ENCODE results near the gene MPG. TPM values are rescaled to one million over a fixed set of nuclear protein-coding genes. Genes with fewer than 3 reads are reported as not detected.

The MPG gene
- total RNA-seq, 5 donors from 2014 or later (not counting 1 experiment from before 2014, with no cell fraction given): 18.3 to 48.2 (median 38.7) TPM

GRCh38 chr16:67884-68789 lies 9.9 kb upstream of the MPG start:
- H3K27me3 Mint-ChIP-seq: peaks cover 7 to 28% of the 10 kb centered on the region in 2 donors
- H3K27ac Mint-ChIP-seq: no peak overlapping the region
- no peaks in the 10 kb centered on the region for H3K36me3 Mint-ChIP-seq
- no peak overlapping the region for H3K27ac ChIP-seq (ENCODE audit: low read length)
- H3K9me3 Mint-ChIP-seq: no peaks in the 10 kb centered on the region
- ChIA-PET CTCF (interaction anchor here (0.6 to 0.8 kb wide), 2 partner anchors 29 to 114 kb away, joined by 4 to 6 read pairs; no protein-coding TSS in a partner anchor), POLR2A (no interaction called here)
- WGBS (ENCODE audit: insufficient coverage): 90% methylated on average over 24 of the region's 27 CpGs
- DNase-seq (no peak), ATAC-seq (replicated peaks in 1 of 4) (no peak)
- no peaks in the 10 kb centered on the region for H3K36me3 ChIP-seq (ENCODE audit: control insufficient read depth in 2 of 2, extremely low read depth in 1 of 2, insufficient read depth in 1 of 2, low read length in 1 of 2)
- peaks cover 0 to 66% of the 10 kb centered on the region in 2 experiments for H3K27me3 ChIP-seq (replicated peaks in 1 of 2; ENCODE audit: control insufficient read depth in 2 of 2, extremely low read depth in 1 of 2, insufficient read depth in 2 of 2, low read length in 1 of 2)
- peaks cover 5 to 11% (median 7%) of the 10 kb centered on the region in 3 donors for H3K4me1 Mint-ChIP-seq
- H3K4me3 Mint-ChIP-seq: no peak overlapping the region
- H3K9me3 ChIP-seq: no peaks in the 10 kb centered on the region
- H3K4me3 ChIP-seq (ENCODE audit: control insufficient read depth in 1 of 2, extremely low read depth in 1 of 2, low read length in 1 of 2): no peak overlapping the region
- peaks cover 0 to 14% of the 10 kb centered on the region in 2 experiments for H3K4me1 ChIP-seq (ENCODE audit: control insufficient read depth in 1 of 2, extremely low read depth in 1 of 2, insufficient read depth in 2 of 2, low read length in 2 of 2)

- ATAC-seq (replicated peaks in 1 of 4) (no peak), DNase-seq (no peak)
- ChIA-PET CTCF (interaction anchor here in 1 of 2 donors (0.6 kb wide), 1 partner anchor 24 kb away, joined by 3 read pairs; no protein-coding TSS in a partner anchor), POLR2A (no interaction called here)
- Mint-ChIP-seq H3K4me3 (no peak overlapping the region), H3K36me3 (no peaks in the 10 kb centered on the region), H3K4me1 (peaks cover 6 to 11% (median 7%) of the 10 kb centered on the region in 3 donors), H3K9me3 (no peaks in the 10 kb centered on the region), H3K27me3 (peaks cover 8 to 36% of the 10 kb centered on the region in 2 donors), H3K27ac (no peak overlapping the region)
- peaks cover 0 to 75% of the 10 kb centered on the region in 2 experiments for H3K27me3 ChIP-seq (replicated peaks in 1 of 2; ENCODE audit: control insufficient read depth in 2 of 2, extremely low read depth in 1 of 2, insufficient read depth in 2 of 2, low read length in 1 of 2)
- no peaks in the 10 kb centered on the region for H3K9me3 ChIP-seq
- WGBS (ENCODE audit: insufficient coverage): 89% methylated on average over 8 of the region's 8 CpGs
- H3K4me3 ChIP-seq (ENCODE audit: control insufficient read depth in 1 of 2, extremely low read depth in 1 of 2, low read length in 1 of 2): no peak overlapping the region
- no peak overlapping the region for H3K27ac ChIP-seq (ENCODE audit: low read length)
- H3K36me3 ChIP-seq (ENCODE audit: control insufficient read depth in 2 of 2, extremely low read depth in 1 of 2, insufficient read depth in 1 of 2, low read length in 1 of 2): no peaks in the 10 kb centered on the region
- H3K4me1 ChIP-seq (ENCODE audit: control insufficient read depth in 1 of 2, extremely low read depth in 1 of 2, insufficient read depth in 2 of 2, low read length in 2 of 2): peaks cover 0 to 14% of the 10 kb centered on the region in 2 experiments
Observed at GRCh38 chr16:69181-69580, 8.8 kb upstream of the MPG start.

- POLR2A ChIA-PET: no interaction called here
- Mint-ChIP-seq H3K36me3 (no peaks in the 10 kb centered on the region), H3K27ac (no peak overlapping the region), H3K27me3 (peaks cover 8 to 37% of the 10 kb centered on the region in 2 donors), H3K4me3 (peak overlapping the region in 1 of 3 donors; percentile 19), H3K9me3 (no peaks in the 10 kb centered on the region), H3K4me1 (peaks cover 6 to 12% (median 9%) of the 10 kb centered on the region in 3 donors)
- Histone ChIP-seq H3K4me3 (ENCODE audit: control insufficient read depth in 1 of 2, extremely low read depth in 1 of 2, low read length in 1 of 2) (no peak overlapping the region), H3K27ac (ENCODE audit: low read length) (no peak overlapping the region), H3K9me3 (no peaks in the 10 kb centered on the region), H3K36me3 (ENCODE audit: control insufficient read depth in 2 of 2, extremely low read depth in 1 of 2, insufficient read depth in 1 of 2, low read length in 1 of 2) (no peaks in the 10 kb centered on the region), H3K4me1 (ENCODE audit: control insufficient read depth in 1 of 2, extremely low read depth in 1 of 2, insufficient read depth in 2 of 2, low read length in 2 of 2) (peaks cover 1 to 16% of the 10 kb centered on the region in 2 experiments), H3K27me3 (replicated peaks in 1 of 2; ENCODE audit: control insufficient read depth in 2 of 2, extremely low read depth in 1 of 2, insufficient read depth in 2 of 2, low read length in 1 of 2) (peaks cover 0 to 83% of the 10 kb centered on the region in 2 experiments)
- DNase-seq (no peak), ATAC-seq (replicated peaks in 1 of 4) (no peak)
- WGBS (ENCODE audit: insufficient coverage): 100% methylated on average over 2 of the region's 5 CpGs
- CTCF ChIA-PET: no interaction called here
Observed at GRCh38 chr16:71210-71539, 6.8 kb upstream of the MPG start.

DNA sequence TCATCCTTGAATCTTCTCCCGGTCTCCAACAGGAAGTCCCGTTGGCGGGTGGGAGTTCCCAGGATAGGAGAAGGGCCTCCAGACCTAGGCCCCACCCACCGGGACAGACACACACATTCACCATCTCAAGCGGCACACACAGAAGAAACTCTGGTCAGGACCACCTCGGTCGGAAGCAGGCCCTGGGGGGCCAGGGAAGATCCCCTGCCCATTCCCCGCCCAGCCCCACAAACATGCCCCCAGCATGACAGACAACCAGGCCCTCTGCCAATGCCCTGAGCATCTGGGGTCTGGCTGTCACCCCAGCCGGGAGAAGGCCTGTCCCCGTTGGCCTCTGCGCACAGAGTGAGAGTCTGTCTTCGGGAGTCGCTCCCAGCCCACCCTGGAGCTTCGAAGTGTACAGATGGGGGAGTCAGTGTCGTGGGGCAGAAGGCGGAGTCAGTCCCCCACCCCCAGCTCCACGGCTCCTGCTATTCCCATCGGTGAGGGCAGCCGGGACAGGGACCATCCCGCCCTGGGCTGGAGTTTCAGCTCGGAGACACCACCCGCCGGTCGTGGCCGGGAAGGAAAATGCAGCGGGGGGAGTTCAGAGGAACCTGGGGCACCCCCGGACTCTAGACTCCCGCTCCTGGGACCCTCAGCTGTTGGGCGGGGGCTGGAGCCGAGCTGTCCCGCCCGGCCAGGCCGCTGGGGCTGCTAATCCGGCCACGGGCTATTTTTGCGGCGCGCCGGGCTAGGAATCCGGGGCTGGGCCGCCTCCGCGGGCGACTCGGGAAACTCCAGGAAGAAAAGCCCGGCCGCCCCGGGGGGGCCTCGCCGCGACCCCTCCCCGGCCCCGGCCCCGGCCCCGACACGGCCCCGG lies 6.3 kb upstream of the MPG start:
- 18% methylated on average over 43 of the region's 57 CpGs for WGBS (ENCODE audit: insufficient coverage)
- H3K4me3 ChIP-seq (ENCODE audit: control insufficient read depth in 1 of 2, extremely low read depth in 1 of 2, low read length in 1 of 2): no peak overlapping the region
- peaks cover 0 to 78% of the 10 kb centered on the region in 2 experiments for H3K27me3 ChIP-seq (replicated peaks in 1 of 2; ENCODE audit: control insufficient read depth in 2 of 2, extremely low read depth in 1 of 2, insufficient read depth in 2 of 2, low read length in 1 of 2)
- no peak overlapping the region for H3K27ac ChIP-seq (ENCODE audit: low read length)
- H3K36me3 Mint-ChIP-seq: no peaks in the 10 kb centered on the region
- POLR2A ChIA-PET: no interaction called here
- no peaks in the 10 kb centered on the region for H3K36me3 ChIP-seq (ENCODE audit: control insufficient read depth in 2 of 2, extremely low read depth in 1 of 2, insufficient read depth in 1 of 2, low read length in 1 of 2)
- H3K9me3 ChIP-seq: no peaks in the 10 kb centered on the region
- no peak overlapping the region for H3K27ac Mint-ChIP-seq
- no peak for ATAC-seq (replicated peaks in 1 of 4)
- H3K4me1 Mint-ChIP-seq: peaks cover 12 to 17% (median 15%) of the 10 kb centered on the region in 3 donors
- no peaks in the 10 kb centered on the region for H3K9me3 Mint-ChIP-seq
- H3K4me1 ChIP-seq (ENCODE audit: control insufficient read depth in 1 of 2, extremely low read depth in 1 of 2, insufficient read depth in 2 of 2, low read length in 2 of 2): peaks cover 6 to 22% of the 10 kb centered on the region in 2 experiments
- peaks cover 8 to 37% of the 10 kb centered on the region in 2 donors for H3K27me3 Mint-ChIP-seq
- no peak for DNase-seq
- CTCF ChIA-PET: no interaction called here
- H3K4me3 Mint-ChIP-seq: peak overlapping the region in 1 of 3 donors; percentile 19

GRCh38 chr16:72561-73548 lies 5.2 kb upstream of the MPG start, which contains the start of gene RHBDF1:
RHBDF1 (minus strand) TSS chr16:72631; CDS start chr16:65015, 7,616 bp downstream.
- peak in 2 of 4 experiments; percentile 22 to 26 for ATAC-seq (replicated peaks in 1 of 4)
- ChIA-PET POLR2A (no interaction called here), CTCF (interaction anchor here (0.6 kb wide), 2 partner anchors 18 to 166 kb away, joined by 3 to 6 read pairs; no protein-coding TSS in a partner anchor)
- Histone ChIP-seq H3K36me3 (ENCODE audit: control insufficient read depth in 2 of 2, extremely low read depth in 1 of 2, insufficient read depth in 1 of 2, low read length in 1 of 2) (no peaks in the 10 kb centered on the region), H3K9me3 (no peaks in the 10 kb centered on the region), H3K27me3 (replicated peaks in 1 of 2; ENCODE audit: control insufficient read depth in 2 of 2, extremely low read depth in 1 of 2, insufficient read depth in 2 of 2, low read length in 1 of 2) (peaks cover 0 to 68% of the 10 kb centered on the region in 2 experiments), H3K4me1 (ENCODE audit: control insufficient read depth in 1 of 2, extremely low read depth in 1 of 2, insufficient read depth in 2 of 2, low read length in 2 of 2) (peaks cover 14 to 32% of the 10 kb centered on the region in 2 experiments), H3K27ac (ENCODE audit: low read length) (no peak within 1 kb of the TSS), H3K4me3 (ENCODE audit: control insufficient read depth in 1 of 2, extremely low read depth in 1 of 2, low read length in 1 of 2) (no peak within 1 kb of the TSS)
- WGBS (ENCODE audit: insufficient coverage): 24% methylated on average over 54 of the region's 62 CpGs
- no peaks in the 10 kb centered on the region for H3K36me3 Mint-ChIP-seq
- H3K27ac Mint-ChIP-seq: no peak within 1 kb of the TSS
- H3K4me3 Mint-ChIP-seq: peak within 1 kb of the TSS; percentile 17 to 56 (median 32)
- H3K4me1 Mint-ChIP-seq: peaks cover 19 to 24% (median 21%) of the 10 kb centered on the region in 3 donors
- H3K27me3 Mint-ChIP-seq: peaks cover 8 to 33% of the 10 kb centered on the region in 2 donors
- no peak for DNase-seq
- no peaks in the 10 kb centered on the region for H3K9me3 Mint-ChIP-seq
